Muscle of arm (tissue), 12 donors: ENCODE results near the gene NIBAN1. TPM values are rescaled to one million over a fixed set of nuclear protein-coding genes. Genes with fewer than 3 reads are reported as not detected.

Experiments
- DNase-seq: peaks from one replicate; pipeline ENCODE4 v3.0.0-alpha.2; 2013
- polyA plus RNA-seq, 12 donors: library from polyadenylated mRNA; unstranded; fragments of 120-200 nt; gene quantifications; one replicate each; pipeline ENCODE4 v1.2.1, GENCODE V29; 2013; ENCODE audit not compliant: insufficient read length in 12 of 12

The NIBAN1 gene
- polyA plus RNA-seq, 12 donors, result 30.3 to 69.9 (median 56.7) TPM; not detected in 1

GRCh38 chr1:184947497-184948256, 26.6 kb downstream of the NIBAN1 start:
- DNase-seq, result no peak

DNA sequence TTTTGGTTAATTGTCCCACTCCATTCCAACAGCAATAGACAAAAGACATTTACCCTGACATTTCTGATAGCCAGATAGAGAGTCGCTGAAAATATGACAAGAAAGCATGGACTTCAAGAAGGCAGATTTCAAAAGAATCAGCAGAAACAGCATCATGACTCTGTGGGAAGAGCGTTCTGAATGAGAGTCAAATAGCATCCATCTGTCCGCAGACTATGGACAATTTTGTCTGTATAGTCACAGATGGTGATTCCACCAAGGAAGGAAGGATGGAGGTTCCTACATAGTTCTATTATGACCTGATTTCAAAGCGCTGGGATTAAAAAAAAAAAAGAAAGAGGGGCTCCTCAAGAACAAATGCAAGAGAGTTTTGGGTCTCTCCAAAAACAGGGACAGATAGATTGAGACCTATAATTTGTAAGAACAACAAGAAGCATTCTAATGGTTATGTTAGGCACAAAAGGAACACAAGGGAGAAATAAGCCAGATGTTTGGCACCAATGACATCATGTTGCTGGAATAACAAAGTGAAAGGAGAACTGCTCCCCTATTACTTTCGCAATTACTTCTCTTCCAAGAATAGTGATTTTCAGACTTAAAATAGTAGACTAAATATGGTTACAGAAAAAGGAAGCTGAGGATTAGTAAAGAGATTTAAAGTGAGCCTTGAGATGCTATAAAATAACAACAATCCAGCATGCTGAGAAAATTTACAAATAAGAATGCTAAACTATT, 28.5 kb downstream of the NIBAN1 start:
- DNase-seq, result peak; percentile 72

GRCh38 chr1:184945029-184945428, 29.3 kb downstream of the NIBAN1 start:
- peak; percentile 67 for DNase-seq

GRCh38 chr1:184943998-184944397, 30.3 kb downstream of the NIBAN1 start:
- no peak for DNase-seq

DNA sequence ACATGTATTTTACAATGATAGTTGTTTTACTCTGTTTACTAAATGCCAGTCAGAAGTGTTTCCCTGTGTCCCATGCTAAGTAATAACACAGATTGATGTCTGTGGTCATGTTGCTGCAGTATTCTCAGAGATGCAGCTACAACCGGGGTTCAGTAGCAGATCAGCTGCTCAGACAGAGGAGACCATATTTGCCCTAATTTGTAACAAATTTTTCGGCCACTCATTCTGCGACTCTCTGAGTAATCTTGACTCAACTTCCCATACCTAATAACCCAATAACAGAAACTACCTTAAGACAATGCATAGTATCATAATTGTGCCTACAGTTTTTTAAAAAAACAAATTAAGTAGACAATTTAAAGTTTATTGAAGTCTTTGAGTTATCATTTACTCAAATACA, 32.6 kb downstream of the NIBAN1 start:
- DNase-seq, result no peak

DNA sequence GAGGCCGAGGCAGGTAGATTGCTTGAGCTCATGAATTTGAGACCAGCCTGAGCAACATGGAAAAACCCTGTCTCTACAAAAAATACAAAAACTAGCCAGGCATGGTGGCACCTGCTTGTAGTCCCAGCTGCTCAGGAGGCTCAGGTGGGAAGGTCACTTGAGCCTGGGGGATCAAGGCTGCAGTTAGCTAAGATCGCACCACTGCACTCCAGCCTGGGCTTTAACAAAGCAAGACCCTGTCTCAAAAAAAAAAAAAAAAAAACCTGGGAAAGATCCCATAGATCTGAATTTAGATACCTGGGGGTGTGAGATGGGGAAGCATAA, 32.9 kb downstream of the NIBAN1 start:
- DNase-seq, result no peak

DNA sequence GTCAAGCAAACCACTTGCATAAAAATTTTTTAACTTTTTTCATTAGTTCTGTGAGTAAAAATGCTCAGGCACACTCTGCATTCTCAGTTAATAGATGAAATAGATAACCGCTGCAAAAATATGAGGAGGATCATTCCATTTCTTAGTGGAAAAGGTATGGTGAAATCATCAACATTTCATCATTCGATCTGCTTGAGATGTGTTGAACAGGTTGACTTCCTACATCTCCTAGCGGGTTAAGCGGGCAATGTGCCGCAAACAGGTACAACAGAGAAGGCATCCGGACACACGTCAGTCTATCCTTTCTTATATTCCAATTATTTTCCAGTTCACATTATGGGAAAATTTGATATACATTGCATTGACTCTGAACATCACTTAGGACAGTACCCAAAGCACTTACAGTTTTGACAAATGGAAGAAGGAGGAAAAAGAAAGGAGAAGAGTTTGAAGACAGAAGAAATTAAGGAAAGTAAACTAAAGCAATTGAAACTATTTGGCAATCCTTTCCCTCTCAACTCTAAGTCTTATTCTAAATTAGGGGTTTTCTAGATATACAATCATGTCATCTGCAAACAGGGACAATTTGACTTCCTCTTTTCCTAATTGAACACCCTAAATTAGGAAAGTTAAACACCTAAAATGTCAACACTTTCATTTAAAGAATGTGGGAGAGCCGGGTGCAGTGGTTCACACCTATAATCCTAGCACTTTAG, 33.5 kb downstream of the NIBAN1 start:
- DNase-seq, result no peak

GRCh38 chr1:184940226-184940625, 34.1 kb downstream of the NIBAN1 start:
- no peak for DNase-seq

- no peak for DNase-seq
Measured at GRCh38 chr1:184937729-184938128, 36.6 kb downstream of the NIBAN1 start.

DNA sequence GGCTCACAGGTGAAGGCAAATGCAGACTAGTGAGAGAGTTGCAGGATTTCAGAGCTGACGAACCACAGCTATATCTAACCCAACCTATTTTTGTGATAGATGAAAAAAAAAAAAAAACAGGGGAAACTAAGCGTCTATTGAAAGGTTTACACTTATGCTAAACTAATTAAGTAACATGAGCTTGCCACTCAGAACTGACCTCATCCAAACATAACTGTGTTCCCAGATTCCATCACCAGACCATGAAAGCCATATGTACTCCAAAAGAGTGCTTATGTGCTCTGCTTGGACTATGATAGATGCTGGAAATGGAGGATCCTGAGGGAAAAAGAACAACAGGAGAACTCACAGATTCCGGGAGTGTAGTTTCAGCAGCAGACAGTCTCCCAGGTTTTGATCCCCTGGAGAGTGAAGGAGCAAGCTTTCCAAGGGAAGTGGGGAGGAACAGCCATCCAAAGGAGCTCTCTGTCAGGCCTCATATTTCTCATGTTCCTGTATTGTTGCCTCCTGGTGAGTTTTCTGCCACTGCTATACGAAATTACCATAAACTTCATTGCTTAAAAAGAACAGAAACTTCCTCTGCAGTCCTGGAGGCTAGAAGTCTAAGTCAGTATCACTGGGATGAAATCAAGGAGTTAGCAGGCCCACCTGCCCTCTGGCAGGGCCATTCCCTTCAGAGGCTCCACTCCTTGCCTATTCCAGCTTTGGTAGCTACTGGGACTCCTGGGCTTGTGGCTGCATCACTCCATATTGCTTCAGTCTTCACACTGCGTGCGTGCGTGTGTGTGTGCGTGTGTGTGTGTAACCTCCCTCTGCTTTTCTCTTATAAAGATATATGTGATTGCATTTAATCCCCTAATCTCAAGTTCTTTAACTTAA, 38.1 kb downstream of the NIBAN1 start:
- DNase-seq, result peak; percentile 73

DNA sequence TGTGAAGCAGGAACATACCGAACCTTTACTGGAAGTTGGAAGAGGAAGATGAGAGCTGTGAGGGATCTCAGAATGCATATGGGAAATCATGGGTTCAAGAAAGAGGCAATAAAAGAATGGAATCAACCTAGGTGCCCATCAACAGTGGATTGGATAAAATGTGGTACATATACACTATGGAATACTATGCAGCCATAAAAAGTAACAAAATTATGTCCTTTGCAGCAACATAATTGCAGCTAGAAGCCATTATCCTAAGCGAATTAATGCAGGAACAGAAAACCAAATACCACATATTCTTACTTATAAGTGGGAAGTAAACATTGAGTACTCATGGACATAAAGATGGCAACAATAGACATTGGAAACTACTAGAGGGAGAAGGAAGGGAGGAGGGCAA, 40.4 kb downstream of the NIBAN1 start:
- DNase-seq, result no peak

DNA sequence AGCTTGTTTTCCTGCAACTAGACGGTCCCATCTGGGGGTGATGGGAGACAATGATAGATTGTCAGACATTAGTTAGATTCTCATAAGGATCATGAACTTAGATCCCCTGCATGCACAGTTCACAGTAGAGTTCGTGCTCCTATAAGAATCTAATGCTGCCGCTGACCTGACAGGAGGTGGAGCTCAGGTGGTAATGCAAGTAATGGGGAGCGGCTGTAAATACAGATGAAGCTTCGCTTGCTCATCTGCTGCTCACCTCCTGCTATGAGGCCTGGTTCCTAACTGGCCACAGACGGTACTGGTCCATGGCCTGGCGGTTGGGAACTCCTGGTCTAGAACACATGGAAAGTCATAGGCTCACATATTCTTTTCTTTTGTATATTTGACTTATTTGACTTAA, 42.0 kb downstream of the NIBAN1 start:
- no peak for DNase-seq

GRCh38 chr1:184931566-184931965, 42.7 kb downstream of the NIBAN1 start:
- DNase-seq, result no peak

- no peak for DNase-seq
Measured at GRCh38 chr1:184930645-184931044, 43.7 kb downstream of the NIBAN1 start.

DNA sequence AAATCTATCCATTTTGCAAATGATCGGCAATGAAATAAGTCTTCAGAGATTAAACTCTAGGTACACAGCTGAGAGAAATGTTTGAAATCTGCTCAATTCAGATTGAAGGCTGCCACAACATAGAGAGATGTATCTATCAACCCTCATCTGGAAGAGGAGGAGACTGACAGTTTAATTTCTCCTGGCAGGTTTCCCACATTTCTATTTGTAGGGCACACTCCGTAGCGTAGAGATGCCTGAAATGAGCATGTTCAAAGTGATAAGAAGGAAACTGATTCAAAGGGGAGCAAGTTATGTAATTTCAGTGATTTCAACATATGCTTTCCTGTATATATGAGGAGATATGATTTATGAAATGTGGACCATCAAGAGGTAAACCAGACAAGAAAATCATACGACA, 44.1 kb downstream of the NIBAN1 start:
- DNase-seq, result no peak

GRCh38 chr1:184929711-184930202, 44.6 kb downstream of the NIBAN1 start:
- DNase-seq, result no peak

DNA sequence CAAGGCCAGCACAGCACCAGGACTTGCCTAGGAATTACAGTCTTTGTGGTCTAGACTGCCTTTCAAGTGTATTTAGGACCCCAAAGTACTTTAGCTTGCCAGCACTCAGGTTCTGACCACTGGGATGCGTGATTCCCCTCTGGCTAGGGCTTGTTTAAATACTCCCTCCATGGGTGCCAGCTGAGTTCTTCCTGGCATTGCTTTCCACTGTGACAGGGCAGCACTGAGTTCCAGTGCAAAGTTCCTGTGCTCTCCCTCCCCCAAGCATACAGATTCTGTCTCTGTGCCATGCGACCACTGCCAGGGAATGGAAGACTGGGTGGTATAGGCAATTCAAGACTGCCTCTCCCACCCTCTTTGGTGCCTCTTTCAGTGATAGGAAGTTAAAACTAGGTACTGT, 45.9 kb downstream of the NIBAN1 start:
- DNase-seq, result no peak
